Erythroblast (primary cell): ENCODE measurements around the gene EDAR.

ENCODE experiments used
- GATA1 ChIP-seq: IDR thresholded peaks from 2 replicates; pipeline ENCODE4 v1.6.1; 2011; ENCODE audit warnings: low read depth, mild to moderate bottlenecking, control low read depth, low read length, moderate library complexity
- POLR2A ChIP-seq: IDR thresholded peaks from 2 replicates; pipeline ENCODE4 v1.6.1; 2011; ENCODE audit warnings: mild to moderate bottlenecking, low read length

- TF ChIP-seq POLR2A (no peak), GATA1 (no peak)
Observed at GRCh38 chr2:108956375-108956774, 32.6 kb downstream of the EDAR start.
